ENCODE data around the gene CALU.

CALU gene

GRCh38 chr7:128727239-128727638 is 11.9 kb upstream of the CALU start:
- H3K4me1 ChIP-seq (ENCODE audit: control insufficient read depth, insufficient read depth, low read length): no peaks in the 10 kb centered on the region
- no peak overlapping the region for H3K27ac ChIP-seq (ENCODE audit: low read depth, low read length)
- H3K9ac ChIP-seq (ENCODE audit: low read length): no peak overlapping the region

GRCh38 chr7:128728598-128728997 is 10.6 kb upstream of the CALU start:
- H3K36me3 ChIP-seq (ENCODE audit: control insufficient read depth, insufficient read depth, low read length): no peaks in the 10 kb centered on the region
- H3K4me3 ChIP-seq (ENCODE audit: low read length): no peak overlapping the region
- H3K4me1 ChIP-seq (ENCODE audit: control insufficient read depth, insufficient read depth, low read length): no peaks in the 10 kb centered on the region
- H3K27ac ChIP-seq (ENCODE audit: low read depth, low read length): no peak overlapping the region
- H3K27me3 ChIP-seq (ENCODE audit: control insufficient read depth, insufficient read depth, low read length): no peaks in the 10 kb centered on the region
- H3K9ac ChIP-seq (ENCODE audit: low read length): no peak overlapping the region

More at GRCh38 chr7:128727239-128727638, 11.9 kb upstream of the CALU start:
- Histone ChIP-seq H3K27me3 (ENCODE audit: control insufficient read depth, insufficient read depth, low read length) (no peaks in the 10 kb centered on the region), H3K36me3 (ENCODE audit: control insufficient read depth, insufficient read depth, low read length) (no peaks in the 10 kb centered on the region), H3K4me3 (ENCODE audit: low read length) (no peak overlapping the region)

- Histone ChIP-seq H3K27ac (ENCODE audit: low read depth, low read length) (no peak overlapping the region), H3K4me3 (ENCODE audit: low read length) (no peak overlapping the region), H3K36me3 (ENCODE audit: control insufficient read depth, insufficient read depth, low read length) (no peaks in the 10 kb centered on the region), H3K9ac (ENCODE audit: low read length) (no peak overlapping the region), H3K27me3 (ENCODE audit: control insufficient read depth, insufficient read depth, low read length) (no peaks in the 10 kb centered on the region), H3K4me1 (ENCODE audit: control insufficient read depth, insufficient read depth, low read length) (no peaks in the 10 kb centered on the region)
Measured at GRCh38 chr7:128729494-128729893, 9.7 kb upstream of the CALU start.

- no peaks in the 10 kb centered on the region for H3K4me1 ChIP-seq (ENCODE audit: control insufficient read depth, insufficient read depth, low read length)
- H3K27ac ChIP-seq (ENCODE audit: low read depth, low read length): no peak overlapping the region
- no peaks in the 10 kb centered on the region for H3K27me3 ChIP-seq (ENCODE audit: control insufficient read depth, insufficient read depth, low read length)
- no peaks in the 10 kb centered on the region for H3K36me3 ChIP-seq (ENCODE audit: control insufficient read depth, insufficient read depth, low read length)
- no peak overlapping the region for H3K9ac ChIP-seq (ENCODE audit: low read length)
- H3K4me3 ChIP-seq (ENCODE audit: low read length): no peak overlapping the region
Measured at GRCh38 chr7:128731184-128731583, 8.0 kb upstream of the CALU start.

GRCh38 chr7:128732521-128733277 is 6.5 kb upstream of the CALU start:
- H3K27me3 ChIP-seq (ENCODE audit: control insufficient read depth, insufficient read depth, low read length): no peaks in the 10 kb centered on the region
- H3K27ac ChIP-seq (ENCODE audit: low read depth, low read length): no peak overlapping the region
- H3K36me3 ChIP-seq (ENCODE audit: control insufficient read depth, insufficient read depth, low read length): no peaks in the 10 kb centered on the region
- no peaks in the 10 kb centered on the region for H3K4me1 ChIP-seq (ENCODE audit: control insufficient read depth, insufficient read depth, low read length)
- H3K9ac ChIP-seq (ENCODE audit: low read length): no peak overlapping the region
- no peak overlapping the region for H3K4me3 ChIP-seq (ENCODE audit: low read length)

GRCh38 chr7:128733278-128733645 is 5.9 kb upstream of the CALU start:
- Histone ChIP-seq H3K27ac (ENCODE audit: low read depth, low read length) (no peak overlapping the region), H3K9ac (ENCODE audit: low read length) (no peak overlapping the region), H3K4me1 (ENCODE audit: control insufficient read depth, insufficient read depth, low read length) (peaks cover 5% of the 10 kb centered on the region), H3K36me3 (ENCODE audit: control insufficient read depth, insufficient read depth, low read length) (no peaks in the 10 kb centered on the region), H3K4me3 (ENCODE audit: low read length) (no peak overlapping the region), H3K27me3 (ENCODE audit: control insufficient read depth, insufficient read depth, low read length) (no peaks in the 10 kb centered on the region)

- Histone ChIP-seq H3K27ac (ENCODE audit: low read depth, low read length) (no peak overlapping the region), H3K4me1 (ENCODE audit: control insufficient read depth, insufficient read depth, low read length) (peaks cover 9% of the 10 kb centered on the region), H3K9ac (ENCODE audit: low read length) (no peak overlapping the region), H3K4me3 (ENCODE audit: low read length) (no peak overlapping the region), H3K36me3 (ENCODE audit: control insufficient read depth, insufficient read depth, low read length) (no peaks in the 10 kb centered on the region), H3K27me3 (ENCODE audit: control insufficient read depth, insufficient read depth, low read length) (no peaks in the 10 kb centered on the region)
Measured at GRCh38 chr7:128734890-128735289, 4.3 kb upstream of the CALU start.

GRCh38 chr7:128735436-128735835 is 3.7 kb upstream of the CALU start:
- H3K9ac ChIP-seq (ENCODE audit: low read length): no peak overlapping the region
- no peak overlapping the region for H3K27ac ChIP-seq (ENCODE audit: low read depth, low read length)
- H3K4me1 ChIP-seq (ENCODE audit: control insufficient read depth, insufficient read depth, low read length): peaks cover 11% of the 10 kb centered on the region
- no peaks in the 10 kb centered on the region for H3K36me3 ChIP-seq (ENCODE audit: control insufficient read depth, insufficient read depth, low read length)
- H3K4me3 ChIP-seq (ENCODE audit: low read length): no peak overlapping the region
- H3K27me3 ChIP-seq (ENCODE audit: control insufficient read depth, insufficient read depth, low read length): no peaks in the 10 kb centered on the region

- Histone ChIP-seq H3K4me3 (ENCODE audit: low read length) (no peak overlapping the region), H3K27ac (ENCODE audit: low read depth, low read length) (peak overlapping the region; percentile 93), H3K9ac (ENCODE audit: low read length) (no peak overlapping the region), H3K27me3 (ENCODE audit: control insufficient read depth, insufficient read depth, low read length) (no peaks in the 10 kb centered on the region), H3K4me1 (ENCODE audit: control insufficient read depth, insufficient read depth, low read length) (peaks cover 20% of the 10 kb centered on the region), H3K36me3 (ENCODE audit: control insufficient read depth, insufficient read depth, low read length) (no peaks in the 10 kb centered on the region)
Measured at GRCh38 chr7:128737441-128737840, 1.7 kb upstream of the CALU start.

- no peak overlapping the region for H3K9ac ChIP-seq (ENCODE audit: low read length)
- peaks cover 20% of the 10 kb centered on the region for H3K4me1 ChIP-seq (ENCODE audit: control insufficient read depth, insufficient read depth, low read length)
- H3K27ac ChIP-seq (ENCODE audit: low read depth, low read length): peak overlapping the region; percentile 93
- no peaks in the 10 kb centered on the region for H3K36me3 ChIP-seq (ENCODE audit: control insufficient read depth, insufficient read depth, low read length)
- no peak overlapping the region for H3K4me3 ChIP-seq (ENCODE audit: low read length)
- no peaks in the 10 kb centered on the region for H3K27me3 ChIP-seq (ENCODE audit: control insufficient read depth, insufficient read depth, low read length)
Measured at GRCh38 chr7:128737867-128738385, 1.2 kb upstream of the CALU start.

GRCh38 chr7:128738570-128739047 is 550 bp upstream of the CALU start:
- Histone ChIP-seq H3K27ac (ENCODE audit: low read depth, low read length) (peak overlapping the region; percentile 93), H3K27me3 (ENCODE audit: control insufficient read depth, insufficient read depth, low read length) (no peaks in the 10 kb centered on the region), H3K9ac (ENCODE audit: low read length) (peak overlapping the region; percentile 90), H3K36me3 (ENCODE audit: control insufficient read depth, insufficient read depth, low read length) (no peaks in the 10 kb centered on the region), H3K4me1 (ENCODE audit: control insufficient read depth, insufficient read depth, low read length) (peaks cover 20% of the 10 kb centered on the region), H3K4me3 (ENCODE audit: low read length) (peak overlapping the region; percentile 92)

GRCh38 chr7:128739990-128740682 is 977 bp downstream of the CALU start:
- Histone ChIP-seq H3K27me3 (ENCODE audit: control insufficient read depth, insufficient read depth, low read length) (no peaks in the 10 kb centered on the region), H3K9ac (ENCODE audit: low read length) (peak overlapping the region; percentile 95), H3K36me3 (ENCODE audit: control insufficient read depth, insufficient read depth, low read length) (no peaks in the 10 kb centered on the region), H3K27ac (ENCODE audit: low read depth, low read length) (peak overlapping the region; percentile 93), H3K4me1 (ENCODE audit: control insufficient read depth, insufficient read depth, low read length) (peaks cover 20% of the 10 kb centered on the region), H3K4me3 (ENCODE audit: low read length) (peak overlapping the region; percentile 98)

Measured in rectal smooth muscle tissue (tissue), 1 donor.